ENCODE data around the gene PDHB. TPM values are rescaled to one million over a fixed set of nuclear protein-coding genes. Genes with fewer than 3 reads are reported as not detected.
A peak's percentile ranks its signal among the peaks of the same experiment; 100 is the strongest.

Gene PDHB
- total RNA-seq, 2 donors from 2014 or later = 111 to 181 TPM

- Histone ChIP-seq H3K9me3 (no peaks in the 10 kb centered on the region), H3K27ac (no peak overlapping the region), H3K36me3 (no peaks in the 10 kb centered on the region), H3K4me3 (no peak overlapping the region), H3K4me1 (peaks cover 0 to 25% of the 10 kb centered on the region in 2 donors), H3K27me3 (no peaks in the 10 kb centered on the region)
- TF ChIP-seq CTCF (IDR thresholded peaks at IDR 0.05) = no peak
- DNase-seq (ENCODE audit: low spot score) = no peak
Measured at GRCh38 chr3:58416191-58416590, 17.4 kb downstream of the PDHB start.

- peak; percentile 75 for DNase-seq (ENCODE audit: low spot score)
- H3K27me3 ChIP-seq = no peaks in the 10 kb centered on the region
- H3K36me3 ChIP-seq = peaks cover 12% of the 10 kb centered on the region
- TF ChIP-seq CTCF (IDR thresholded peaks at IDR 0.05) = peak; percentile 72 to 86
- no peaks in the 10 kb centered on the region for H3K9me3 ChIP-seq
- H3K4me3 ChIP-seq = no peak overlapping the region
- peak overlapping the region in 1 of 2 donors; percentile 18 for H3K27ac ChIP-seq
- peaks cover 0 to 19% of the 10 kb centered on the region in 2 donors for H3K4me1 ChIP-seq
Measured at GRCh38 chr3:58414538-58415197, 19.0 kb downstream of the PDHB start.

- no peak for DNase-seq (ENCODE audit: low spot score)
- Histone ChIP-seq H3K27ac (no peak overlapping the region), H3K4me3 (no peak overlapping the region), H3K9me3 (no peaks in the 10 kb centered on the region), H3K27me3 (no peaks in the 10 kb centered on the region), H3K36me3 (peaks cover 22% of the 10 kb centered on the region), H3K4me1 (peaks cover 0 to 13% of the 10 kb centered on the region in 2 donors)
- TF ChIP-seq CTCF (IDR thresholded peaks at IDR 0.05) = no peak
Measured at GRCh38 chr3:58411851-58412830, 21.5 kb downstream of the PDHB start.

GRCh38 chr3:58411036-58411435, 22.6 kb downstream of the PDHB start:
- H3K4me1 ChIP-seq = peaks cover 0 to 13% of the 10 kb centered on the region in 2 donors
- peaks cover 22% of the 10 kb centered on the region for H3K36me3 ChIP-seq
- no peak for DNase-seq (ENCODE audit: low spot score)
- H3K27me3 ChIP-seq = no peaks in the 10 kb centered on the region
- no peak for TF ChIP-seq CTCF (IDR thresholded peaks at IDR 0.05)
- H3K9me3 ChIP-seq = no peaks in the 10 kb centered on the region
- H3K27ac ChIP-seq = no peak overlapping the region
- no peak overlapping the region for H3K4me3 ChIP-seq

- no peaks in the 10 kb centered on the region for H3K27me3 ChIP-seq
- TF ChIP-seq CTCF (IDR thresholded peaks at IDR 0.05) = no peak
- peaks cover 22% of the 10 kb centered on the region for H3K36me3 ChIP-seq
- no peak for DNase-seq (ENCODE audit: low spot score)
- peaks cover 0 to 9% of the 10 kb centered on the region in 2 donors for H3K4me1 ChIP-seq
- H3K27ac ChIP-seq = no peak overlapping the region
- H3K4me3 ChIP-seq = no peak overlapping the region
- no peaks in the 10 kb centered on the region for H3K9me3 ChIP-seq
Measured at GRCh38 chr3:58409663-58410062, 24.0 kb downstream of the PDHB start.
